GM19025 (cell line): Measurements from ENCODE around the gene ZNF585A.
A peak's percentile ranks its signal among the peaks of the same experiment; 100 is the strongest.
"Not testable (repeated sequence)": the region's sequence is repeated elsewhere in the genome, so short reads cannot be mapped to it uniquely, and the experiment has no call there.

Source experiments
- ATAC-seq: cut with Tn5 transposase; IDR thresholded peaks from one replicate; pipeline ENCODE4 v1.9.1; 2021; ENCODE audit warnings: mild to moderate bottlenecking, low read depth, moderate library complexity; ENCODE audit not compliant: unreplicated experiment

ZNF585A gene

DNA sequence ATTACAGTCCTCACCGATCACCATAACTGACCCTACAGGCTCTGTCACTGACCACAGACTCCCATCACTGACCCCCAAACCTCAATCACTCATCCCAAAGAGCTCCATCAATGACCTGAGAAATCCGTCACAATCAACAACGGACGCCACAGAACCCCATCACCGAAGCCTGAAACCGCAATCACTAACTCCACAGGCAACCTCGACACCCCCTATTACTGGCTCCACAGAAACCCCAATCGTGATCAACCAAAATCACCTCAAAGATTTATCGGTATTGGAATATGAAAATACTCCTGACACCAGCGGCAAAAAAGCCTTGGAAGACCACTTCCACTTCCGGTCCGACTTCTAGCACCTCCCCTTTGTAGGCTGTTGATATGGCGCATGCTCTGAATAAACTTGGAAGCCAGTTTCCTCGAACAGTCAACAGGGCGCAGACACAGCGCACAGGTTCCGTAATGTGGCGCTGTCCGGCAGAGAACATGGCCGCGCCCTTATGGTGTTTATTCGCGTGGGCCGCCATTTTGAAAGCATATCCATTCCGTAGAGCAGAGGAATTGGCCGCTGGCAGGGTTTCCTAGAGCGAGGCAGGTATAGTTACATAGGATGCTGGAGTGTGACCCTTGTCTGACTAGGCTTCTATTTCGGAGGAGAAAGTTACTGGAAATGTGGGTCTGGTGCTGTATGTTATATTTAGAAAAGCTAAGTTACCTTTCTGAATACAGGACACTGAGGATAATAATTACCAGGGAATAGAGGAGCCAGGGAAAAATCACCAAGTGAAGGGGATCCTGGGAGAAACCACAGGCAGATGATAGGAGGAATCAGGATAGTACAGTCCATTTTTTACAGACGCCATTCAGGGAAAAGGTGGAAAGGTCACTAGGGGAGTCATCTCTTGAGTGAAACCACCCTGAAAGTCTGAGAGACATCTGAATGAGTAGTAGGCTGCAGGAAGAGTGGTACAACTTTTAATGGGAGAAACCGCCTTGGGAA lies at the start of gene ZNF585A:
Gene ZNF585A, minus strand, starts transcription at position 328 of the 999 bp plus-strand sequence. CDS start 2,785 bp downstream, outside the sequence.
- ATAC-seq: peak; percentile 97

DNA sequence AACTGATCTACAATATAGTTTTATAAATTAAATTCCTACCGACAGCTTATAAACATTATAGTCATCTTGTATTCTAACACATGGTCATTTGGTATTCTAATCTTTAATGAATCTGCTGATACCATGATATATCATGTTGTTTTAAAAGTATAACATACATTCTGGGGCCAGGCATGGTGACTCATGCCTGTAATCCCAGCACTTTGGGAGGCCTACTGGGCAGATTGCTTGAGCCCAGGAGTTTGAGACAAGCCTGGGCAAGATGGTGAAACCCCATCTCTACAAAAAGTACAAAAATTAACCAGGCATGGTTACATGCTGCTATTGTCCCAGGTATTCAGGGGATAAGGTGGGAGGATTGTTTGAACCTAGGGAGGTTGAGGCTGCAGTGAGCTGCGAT lies 48.6 kb upstream of the ZNF585A start:
- ATAC-seq: no peak

DNA sequence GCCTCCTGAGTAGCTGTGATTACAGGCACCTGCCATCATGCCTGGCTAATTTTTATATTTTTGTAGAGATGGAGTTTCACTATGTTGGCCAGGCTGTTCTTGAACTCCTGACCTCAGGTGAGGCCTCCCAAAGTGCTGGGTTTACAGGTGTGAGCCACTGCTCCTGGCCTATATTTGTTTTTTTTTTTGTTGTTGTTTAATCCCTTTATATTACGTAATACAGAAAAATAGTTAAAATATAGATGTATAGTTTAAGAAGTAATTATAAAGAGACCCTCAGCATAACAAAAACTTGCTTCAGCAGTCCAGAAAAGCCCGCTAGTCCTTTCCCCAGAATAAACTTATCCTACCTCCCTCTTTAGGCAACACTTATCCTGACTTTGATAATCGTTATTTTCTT lies 47.9 kb upstream of the ZNF585A start:
- ATAC-seq: no peak

DNA sequence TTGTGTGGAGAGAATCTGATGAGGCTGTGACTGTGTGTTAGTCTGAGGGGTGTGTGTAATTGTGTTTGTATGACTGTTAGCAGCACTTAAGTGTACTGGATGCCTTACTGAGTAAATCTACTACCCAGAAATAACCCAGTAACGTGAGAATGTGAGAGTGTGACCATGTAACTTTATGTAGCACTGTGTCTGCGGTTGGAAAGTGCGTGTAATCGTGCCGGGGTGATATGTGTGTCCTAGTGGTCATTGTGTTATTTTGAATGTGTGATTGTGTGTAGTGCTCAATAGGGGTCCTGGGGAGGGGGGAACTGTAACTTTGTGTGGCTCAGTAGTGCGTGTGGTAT lies 46.1 kb upstream of the ZNF585A start:
- ATAC-seq: no peak

DNA sequence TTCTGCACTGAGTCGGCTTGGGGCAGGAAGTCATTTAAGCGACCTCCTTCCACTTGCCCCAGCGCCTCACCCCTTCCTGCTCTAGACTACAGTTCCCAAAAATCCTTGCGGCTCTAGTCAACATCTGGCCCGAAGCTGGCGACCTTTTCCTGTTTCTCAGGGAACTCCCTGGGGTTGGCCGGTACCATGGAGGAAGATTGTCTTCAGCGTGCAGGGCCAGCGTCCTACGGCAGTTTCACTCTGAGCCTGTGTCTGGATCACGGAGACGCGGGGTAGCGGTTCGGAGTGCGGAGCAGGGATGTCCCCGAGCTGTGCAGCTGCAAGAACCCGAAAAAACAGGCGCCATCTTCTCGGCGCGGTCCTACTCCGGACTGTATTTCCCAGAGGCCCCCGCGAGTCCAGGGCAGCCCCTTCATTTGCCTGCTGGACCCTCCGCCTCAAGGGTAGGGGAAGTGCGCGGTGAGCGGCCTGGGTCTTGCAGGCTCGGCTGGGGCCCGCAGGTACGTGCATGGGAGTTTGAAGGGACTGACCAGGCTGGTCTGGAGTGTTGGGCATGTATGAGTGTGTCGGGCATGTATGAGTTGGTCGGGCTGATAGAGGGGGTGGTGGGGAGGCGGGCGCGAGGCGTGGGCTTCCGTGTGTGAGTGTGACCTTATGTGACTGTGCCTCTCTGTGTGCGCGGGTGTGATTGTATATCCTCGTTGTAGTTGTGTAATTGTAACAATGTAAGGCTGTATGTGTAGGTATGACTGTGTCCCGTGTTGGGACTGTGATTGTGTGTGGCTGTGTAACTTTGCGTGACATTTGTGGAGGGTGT lies 45.5 kb upstream of the ZNF585A start, which contains the start of gene ZNF383:
Gene ZNF383, plus strand, starts transcription at position 440 of the 817 bp plus-strand sequence. CDS start 12,240 bp downstream, outside the sequence.
- peak; percentile 80 for ATAC-seq

DNA sequence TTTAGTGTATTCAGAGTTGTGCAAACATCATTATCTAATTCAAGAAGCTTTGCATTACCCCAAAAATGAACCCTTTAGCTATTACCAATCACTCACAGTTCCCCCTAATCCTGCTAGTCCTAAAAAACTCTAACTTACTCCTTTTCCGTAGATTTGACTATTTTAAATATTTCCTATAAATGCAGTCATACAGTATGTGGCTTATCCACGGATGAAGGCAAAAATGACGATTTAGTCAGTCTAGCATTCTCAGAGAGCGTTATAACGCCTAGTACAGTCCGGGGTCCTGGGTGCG lies 44.9 kb upstream of the ZNF585A start:
- ATAC-seq: no peak

DNA sequence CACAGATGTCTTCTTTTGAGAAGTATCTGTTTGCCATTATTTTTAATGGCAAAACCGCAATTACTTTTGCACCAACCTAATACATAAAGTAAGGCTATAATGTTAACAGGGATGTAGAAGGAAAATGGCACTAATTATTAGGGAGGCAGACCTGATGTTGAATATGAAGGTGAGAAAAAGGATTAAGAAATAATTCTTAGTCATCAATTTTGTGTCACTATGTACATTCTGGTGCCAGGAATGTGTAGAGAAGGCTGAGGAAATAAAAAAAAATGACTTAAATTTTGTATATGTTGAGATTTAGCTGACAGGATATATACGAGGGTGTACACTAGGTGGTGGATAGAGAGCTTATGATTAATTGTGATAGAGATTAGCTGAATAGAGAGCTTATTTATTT lies 25.3 kb upstream of the ZNF585A start:
- no peak for ATAC-seq

DNA sequence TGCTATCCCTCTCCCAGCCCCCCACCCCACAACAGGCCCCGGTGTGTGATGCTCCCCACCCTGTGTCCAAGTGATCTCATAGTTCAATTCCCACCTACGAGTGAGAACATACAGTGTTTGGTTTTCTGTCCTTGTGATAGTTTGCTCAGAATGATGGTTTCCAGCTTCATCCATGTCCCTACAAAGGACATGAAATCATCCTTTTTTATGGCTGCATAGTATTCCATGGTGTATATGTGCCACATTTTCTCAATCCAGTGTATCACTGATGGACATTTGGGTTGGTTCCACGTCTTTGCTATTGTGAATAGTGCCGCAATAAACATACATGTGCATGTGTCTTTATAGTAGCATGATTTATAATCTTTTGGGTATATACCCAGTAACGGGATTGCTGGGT lies 24.6 kb upstream of the ZNF585A start:
- ATAC-seq: not testable (repeated sequence)

DNA sequence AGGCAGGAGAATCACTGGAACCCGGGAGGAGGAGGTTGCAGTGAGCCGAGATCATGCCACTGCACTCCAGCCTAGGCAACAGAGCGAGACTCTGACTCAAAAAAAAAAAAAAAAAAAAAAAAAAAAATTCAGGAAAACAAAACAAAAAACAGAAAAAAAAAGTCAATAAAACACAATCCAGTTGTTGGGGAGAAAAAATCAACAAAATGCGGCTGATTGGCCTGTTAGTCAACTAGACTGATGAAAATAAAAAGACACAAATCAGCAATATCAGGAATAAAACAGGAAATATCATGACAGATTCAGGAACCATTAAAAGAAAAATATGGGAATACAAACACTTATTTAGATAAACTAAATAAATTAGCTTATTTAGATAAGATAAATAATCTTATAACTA lies 22.8 kb upstream of the ZNF585A start:
- ATAC-seq: not testable (repeated sequence)

DNA sequence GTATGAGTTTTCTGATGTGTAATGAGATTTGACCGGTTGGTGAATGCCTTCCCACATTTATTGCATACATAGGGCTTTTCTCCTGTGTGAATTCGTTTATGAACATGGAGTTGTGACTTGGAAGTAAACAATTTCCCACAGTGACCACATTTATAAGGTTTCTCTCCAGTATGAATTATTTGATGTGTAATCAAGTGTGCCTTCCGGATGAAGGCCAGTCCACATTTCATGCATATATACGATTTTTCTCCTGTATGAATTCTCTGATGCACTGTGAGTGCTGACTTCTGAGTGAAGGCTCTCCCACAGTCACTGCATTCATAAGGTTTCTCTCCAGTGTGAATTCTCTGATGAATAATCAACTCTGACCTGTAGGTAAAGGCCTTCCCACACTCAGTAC lies 13.6 kb upstream of the ZNF585A start:
- ATAC-seq: not testable (repeated sequence)

DNA sequence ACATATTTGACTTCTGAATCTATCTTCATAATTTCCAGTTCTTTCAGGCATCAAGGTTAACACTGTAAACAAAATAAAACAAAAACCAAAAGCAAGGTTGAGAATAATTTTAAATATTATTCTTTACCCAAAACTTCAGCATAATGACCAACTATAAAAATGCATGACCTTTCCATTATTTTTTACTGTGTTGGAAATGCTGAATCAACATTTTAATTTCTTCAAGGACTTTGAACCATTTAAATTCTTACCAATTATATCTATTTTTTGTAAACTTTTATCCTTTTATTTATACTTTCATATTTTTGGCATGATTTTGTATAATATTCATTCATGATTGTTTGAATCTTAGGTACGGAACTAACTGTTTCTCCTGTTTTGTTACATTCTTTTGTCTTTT lies 6.9 kb downstream of the ZNF585A start:
- no peak for ATAC-seq

DNA sequence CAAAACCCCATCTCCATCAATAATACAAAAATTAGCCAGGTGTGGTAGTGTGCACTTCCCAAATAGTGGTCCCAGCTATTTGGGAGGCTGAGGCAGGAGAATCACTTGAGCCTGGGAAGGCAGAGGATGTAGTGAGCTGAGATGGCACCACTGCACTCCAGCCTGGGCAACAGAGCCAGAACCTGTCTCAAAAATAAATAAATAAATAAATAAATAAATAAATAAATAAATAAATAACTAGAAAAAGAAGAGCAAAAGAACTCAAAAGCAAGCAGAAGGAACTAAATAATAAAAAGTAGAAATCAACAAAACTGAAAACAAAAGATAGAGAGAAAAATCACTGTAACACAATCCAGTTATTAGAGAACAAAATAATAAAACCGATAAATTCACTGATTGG lies 12.3 kb downstream of the ZNF585A start:
- no peak for ATAC-seq

DNA sequence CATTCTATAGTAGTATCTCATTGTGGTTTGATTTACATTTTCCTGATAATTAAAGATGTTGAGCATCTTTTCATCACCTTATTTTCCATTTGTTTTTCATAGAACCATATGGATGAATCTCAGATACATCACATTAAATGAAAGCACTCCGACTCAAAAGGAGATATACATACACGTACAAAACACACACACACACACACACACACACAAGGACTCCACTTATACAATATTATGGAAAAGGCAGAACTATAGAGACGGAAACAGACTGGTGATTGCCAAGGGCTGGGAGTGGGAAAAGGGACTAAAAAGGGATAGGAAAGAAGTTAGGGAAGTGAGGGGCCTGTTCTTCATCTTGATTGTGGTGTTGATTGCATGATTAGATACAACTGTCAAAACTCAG lies 24.3 kb downstream of the ZNF585A start:
- ATAC-seq: no peak

DNA sequence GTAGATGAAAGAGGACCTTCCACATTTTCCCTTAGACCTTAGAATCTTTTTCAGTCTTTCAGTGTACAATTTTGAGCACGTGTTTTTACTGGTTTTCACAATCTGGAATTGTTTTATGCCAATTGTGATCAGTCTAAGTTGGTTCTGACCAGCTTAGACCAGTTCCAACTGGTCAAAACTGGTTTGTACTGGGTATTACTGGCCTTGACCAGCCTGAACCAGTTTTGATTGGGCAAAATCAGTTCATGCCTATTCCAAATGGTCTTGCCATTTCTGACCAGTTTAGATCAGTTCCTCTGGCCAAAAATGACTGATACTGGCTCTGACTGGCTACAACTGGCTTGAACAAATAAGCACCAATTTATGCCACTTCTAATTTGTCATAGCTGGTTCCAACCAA lies 36.4 kb downstream of the ZNF585A start:
- ATAC-seq: no peak

DNA sequence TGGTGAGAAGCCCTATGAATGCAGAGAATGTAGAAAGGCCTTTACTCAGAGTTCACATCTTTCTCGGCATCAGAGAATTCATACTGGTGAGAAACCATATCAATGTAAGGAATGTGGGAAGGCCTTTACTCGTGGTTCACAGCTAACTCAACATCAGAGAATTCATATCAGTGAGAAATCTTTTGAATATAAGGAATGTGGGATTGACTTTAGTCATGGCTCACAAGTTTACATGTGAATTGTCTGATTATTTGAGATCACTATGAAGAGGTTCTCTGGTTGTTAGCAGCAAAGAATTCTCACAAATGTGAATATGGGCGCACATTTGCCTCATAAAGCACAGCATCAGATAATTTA lies 43.7 kb downstream of the ZNF585A start:
- no peak for ATAC-seq

DNA sequence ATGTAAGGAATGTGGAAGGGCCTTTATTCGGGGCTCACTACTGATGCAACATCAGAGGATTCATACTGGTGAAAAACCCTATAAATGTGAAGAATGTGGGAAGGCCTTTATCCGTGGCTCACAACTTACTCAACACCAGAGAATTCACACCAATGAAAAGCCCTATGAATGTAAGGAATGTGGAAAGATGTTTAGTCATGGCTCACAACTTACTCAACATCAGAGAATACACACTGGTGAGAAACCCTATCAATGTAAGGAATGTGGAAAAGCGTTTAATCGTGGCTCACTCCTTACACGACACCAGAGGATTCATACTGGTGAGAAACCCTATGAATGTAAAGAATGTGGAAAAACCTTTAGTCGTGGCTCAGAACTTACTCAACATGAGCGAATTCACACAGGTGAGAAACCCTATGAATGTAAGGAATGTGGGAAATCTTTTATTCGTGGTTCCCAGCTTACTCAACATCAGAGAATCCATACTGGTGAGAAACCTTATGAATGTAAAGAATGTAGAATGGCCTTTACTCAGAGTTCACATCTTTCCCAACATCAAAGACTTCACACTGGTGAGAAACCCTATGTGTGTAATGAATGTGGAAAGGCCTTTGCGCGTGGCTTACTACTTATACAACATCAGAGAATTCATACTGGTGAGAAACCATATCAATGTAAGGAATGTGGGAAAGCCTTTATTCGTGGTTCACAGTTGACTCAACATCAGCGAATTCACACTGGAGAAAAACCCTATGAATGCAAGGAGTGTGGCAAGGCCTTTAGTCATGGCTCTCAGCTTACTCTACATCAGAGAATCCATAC lies 44.3 kb downstream of the ZNF585A start:
- no peak for ATAC-seq

DNA sequence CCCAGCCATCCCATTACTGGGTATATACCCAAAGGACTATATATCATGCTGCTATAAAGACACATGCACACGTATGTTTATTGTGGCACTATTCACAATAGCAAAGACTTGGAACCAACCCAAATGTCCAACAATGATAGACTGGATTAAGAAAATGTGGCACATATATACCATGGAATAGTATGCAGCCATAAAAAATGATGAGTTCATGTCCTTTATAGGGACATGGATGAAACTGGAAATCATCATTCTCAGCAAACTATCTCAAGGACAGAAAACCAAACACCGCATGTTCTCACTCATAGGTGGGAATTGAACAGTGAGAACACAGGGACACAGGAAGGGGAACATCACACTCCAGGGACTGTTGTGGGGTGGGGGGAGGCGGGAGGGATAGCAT lies 50.4 kb downstream of the ZNF585A start:
- ATAC-seq: not testable (repeated sequence)

DNA sequence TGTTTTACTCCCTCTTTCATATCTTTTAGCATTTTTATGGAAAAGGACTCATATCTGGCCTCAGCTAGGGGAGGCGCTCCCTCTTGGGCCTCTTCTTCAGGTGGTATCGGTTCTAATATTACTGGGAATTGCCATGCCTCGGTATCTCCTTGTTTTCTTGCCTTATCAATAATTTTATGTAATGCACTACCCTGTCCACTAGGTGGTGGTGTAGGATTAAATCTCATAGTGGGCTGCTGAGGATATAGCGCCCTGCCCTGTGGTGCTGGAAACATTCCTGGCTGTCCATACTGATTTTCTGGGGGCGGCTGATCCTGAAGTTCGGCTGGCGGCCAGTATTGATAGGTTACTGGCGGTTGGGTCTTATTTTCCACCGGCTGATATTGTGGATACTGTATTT lies 58.5 kb downstream of the ZNF585A start:
- no peak for ATAC-seq

DNA sequence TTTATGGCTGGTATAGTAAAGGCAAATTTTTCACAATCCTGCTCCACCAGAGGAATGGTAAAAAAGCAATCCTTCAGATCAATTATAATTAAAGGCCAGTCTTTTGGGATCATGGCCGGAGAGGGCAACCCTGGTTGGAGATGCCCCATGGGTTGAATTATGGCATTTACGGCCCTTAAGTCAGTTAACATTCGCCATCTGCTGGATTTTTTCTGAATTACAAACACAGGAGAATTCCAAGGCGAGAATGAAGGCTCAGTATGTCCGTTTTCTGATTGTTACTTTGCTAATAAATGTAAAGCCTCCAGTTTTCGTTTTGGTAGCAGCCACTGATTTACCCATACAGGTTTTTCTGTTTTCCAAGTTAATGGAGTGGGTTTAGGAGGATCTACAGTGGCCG lies 60.7 kb downstream of the ZNF585A start:
- not testable (repeated sequence) for ATAC-seq

DNA sequence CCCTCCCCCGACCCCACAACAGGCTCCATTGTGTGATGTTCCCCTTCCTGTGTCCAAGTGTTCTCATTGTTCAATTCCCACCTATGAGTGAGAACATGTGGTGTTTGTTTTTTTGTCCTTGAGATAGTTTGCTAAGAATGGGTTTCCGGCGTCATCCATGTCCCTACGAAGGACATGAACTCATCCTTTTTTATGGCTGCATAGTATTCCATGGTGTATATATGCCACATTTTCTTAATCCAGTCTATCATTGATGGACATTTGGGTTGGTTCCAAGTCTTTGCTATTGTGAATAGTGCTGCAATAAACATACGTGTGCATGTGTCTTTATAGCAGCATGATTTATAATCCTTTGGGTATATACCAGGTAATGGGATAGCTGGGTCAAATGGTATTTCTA lies 68.4 kb downstream of the ZNF585A start:
- ATAC-seq: not testable (repeated sequence)

DNA sequence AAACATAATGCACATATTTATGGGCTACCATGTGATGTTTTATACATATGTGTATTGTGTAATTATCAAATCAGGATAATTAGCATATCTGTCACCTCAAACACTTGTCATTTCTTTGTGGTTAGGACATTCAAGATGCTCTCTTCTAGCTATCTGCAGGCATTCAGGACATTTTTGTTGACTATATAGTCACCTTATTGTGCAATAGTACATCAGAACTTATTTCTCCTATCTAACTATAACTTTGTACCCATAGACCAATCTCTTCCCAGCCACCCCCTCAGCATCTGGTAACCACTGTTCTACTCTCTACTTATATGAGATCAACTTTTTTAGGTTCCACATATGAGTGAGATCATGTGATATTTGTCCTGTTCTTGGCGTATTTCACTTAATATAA lies 73.9 kb downstream of the ZNF585A start:
- no peak for ATAC-seq
